Sigmoid colon (tissue), 7 donors: ENCODE measurements around the gene GBA2. TPM values are rescaled to one million over a fixed set of nuclear protein-coding genes. Genes with fewer than 3 reads are reported as not detected.
A peak's percentile ranks its signal among the peaks of the same experiment; 100 is the strongest.

ENCODE experiments used
- DNase-seq: peaks from one replicate; pipeline ENCODE4 v3.0.0-alpha.2; 2019
- H3K27ac ChIP-seq, 4 donors: fragments of 200-600 bp; sonication (generic); one replicate each; pipeline ENCODE4 v1.5.1; 2016 to 2019; ENCODE audit warnings: mild to moderate bottlenecking in 1 of 4
- H3K27me3 ChIP-seq, 3 donors: fragments of 200-600 bp; sonication (generic); one replicate each; pipeline ENCODE4 v1.5.1; 2019; ENCODE audit warnings: mild to moderate bottlenecking in 1 of 3
- H3K36me3 ChIP-seq, 4 donors: fragments of 200-600 bp; sonication (generic); one replicate each; pipeline ENCODE4 v1.5.1; 2016 to 2019
- H3K4me1 ChIP-seq, 4 donors: fragments of 200-600 bp; sonication (generic); one replicate each; pipeline ENCODE4 v1.5.1; 2017 to 2019
- H3K4me3 ChIP-seq, 4 donors: fragments of 200-600 bp; sonication (generic); one replicate each; pipeline ENCODE4 v1.5.1; 2017 to 2019; ENCODE audit warnings: mild to moderate bottlenecking in 2 of 4, moderate library complexity in 1 of 4
- H3K9me3 ChIP-seq, 4 donors: fragments of 200-600 bp in 3 of 4; sonication (generic) in 3 of 4; one replicate each; pipeline versions ENCODE4 v1.5.1 to v1.6.1; 2013 to 2019
- EP300 ChIP-seq, 4 donors: sonication (generic); formaldehyde crosslinking; IDR thresholded peaks; one replicate each; pipeline ENCODE4 v1.6.1; 2017; ENCODE audit warnings: antibody characterized with exemption in 4 of 4
- POLR2A ChIP-seq, 2 donors: fragments of 450-650 bp; IDR thresholded peaks; one replicate each; pipeline ENCODE4 v1.6.1; 2016; ENCODE audit warnings: antibody characterized with exemption in 2 of 2, mild to moderate bottlenecking in 2 of 2, moderate library complexity in 2 of 2
- POLR2AphosphoS5 ChIP-seq, 4 donors: sonication (generic); formaldehyde crosslinking; IDR thresholded peaks; one replicate each; pipeline ENCODE4 v1.6.1; 2017; ENCODE audit warnings: antibody characterized with exemption in 4 of 4
- whole genome bisulfite sequencing, 2 donors: extraction: QIAGEN DNeasy Blood & Tissue Kit; methylation state at CpG; one replicate each; pipeline ENCODE4 v1.1.7; 2013; 5-methylcytosine and 5-hydroxymethylcytosine counted together
- intact Hi-C: fragments of 100-400 bp; cut with DNase I; formaldehyde crosslinking; loops from one replicate; pipeline ENCODE4 v1.15.1; 2023
- polyA plus RNA-seq, 3 donors: library from polyadenylated mRNA; stranded (reverse); fragments of 200-250 nt; gene quantifications; one replicate each; pipeline ENCODE4 v1.2.3, GENCODE V29; 2013
- total RNA-seq, 4 donors: library from RNA; depleted of rRNA; stranded (reverse); fragments of >200 nt; gene quantifications; one replicate each; pipeline ENCODE4 v1.1.0, GENCODE V29; 2016
- TF ChIP-seq, protein P1 (sequence below), 4 experiments: fragments of 450-650 bp in 3 of 4; fragments of 200-600 bp in 1 of 4; IDR thresholded peaks; one replicate each; pipeline ENCODE4 v1.5.1; 2016 to 2019; ENCODE audit warnings: antibody characterized with exemption in 4 of 4, mild to moderate bottlenecking in 3 of 4, moderate library complexity in 2 of 4
- donor health status: healthy with polysubstance abuse.
- donor health status: Bipolar disorder and iron deficiency.
- donor health status: healthy.

Gene GBA2
- total and polyA plus RNA-seq, 7 donors: 34.8 to 91.7 (median 58.5) TPM

DNA sequence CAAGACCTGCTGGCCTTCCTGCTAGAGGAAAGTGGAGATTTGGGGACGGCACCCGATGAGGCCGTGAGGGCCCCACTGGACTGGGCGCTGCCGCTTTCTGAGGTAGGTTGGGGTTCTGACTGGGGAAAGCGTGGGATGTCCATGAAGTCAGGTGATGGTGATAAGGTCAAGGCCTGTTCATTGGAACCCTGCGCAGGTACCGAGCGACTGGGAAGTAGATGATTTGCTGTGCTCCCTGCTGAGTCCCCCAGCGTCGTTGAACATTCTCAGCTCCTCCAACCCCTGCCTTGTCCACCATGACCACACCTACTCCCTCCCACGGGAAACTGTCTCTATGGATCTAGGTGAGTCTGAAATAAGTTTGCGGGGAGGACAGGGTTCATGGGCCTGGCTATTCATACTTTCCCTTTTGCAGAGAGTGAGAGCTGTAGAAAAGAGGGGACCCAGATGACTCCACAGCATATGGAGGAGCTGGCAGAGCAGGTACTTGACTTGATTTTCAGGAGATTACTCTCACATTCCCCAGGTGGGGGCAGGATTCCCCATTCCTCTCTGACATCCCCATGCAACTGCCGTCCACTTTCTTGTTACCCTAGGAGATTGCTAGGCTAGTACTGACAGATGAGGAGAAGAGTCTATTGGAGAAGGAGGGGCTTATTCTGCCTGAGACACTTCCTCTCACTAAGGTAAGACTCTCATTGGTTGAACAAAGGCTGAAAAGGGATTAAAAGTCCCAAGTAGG lies 16.1 kb downstream of the GBA2 start:
- intact Hi-C loops: loop anchor here (5.0 kb wide), 1 partner anchor 126 kb away; the partner anchor contains the start of gene TESK1
- Histone ChIP-seq H3K27me3 (no peaks in the 10 kb centered on the region), H3K36me3 (peaks cover 19 to 36% (median 34%) of the 10 kb centered on the region in 4 donors), H3K4me1 (peaks cover 0 to 57% (median 47%) of the 10 kb centered on the region in 4 donors), H3K9me3 (no peaks in the 10 kb centered on the region), H3K4me3 (peak overlapping the region; percentile 80 to 86 (median 82)), H3K27ac (peak overlapping the region; percentile 97 to 99 (median 98))
- TF ChIP-seq POLR2AphosphoS5 (IDR thresholded peaks at IDR 0.05) (no peak), POLR2A (IDR thresholded peaks at IDR 0.05) (no peak), EP300 (IDR thresholded peaks at IDR 0.05) (no peak)
- TF ChIP-seq, protein P1, sequence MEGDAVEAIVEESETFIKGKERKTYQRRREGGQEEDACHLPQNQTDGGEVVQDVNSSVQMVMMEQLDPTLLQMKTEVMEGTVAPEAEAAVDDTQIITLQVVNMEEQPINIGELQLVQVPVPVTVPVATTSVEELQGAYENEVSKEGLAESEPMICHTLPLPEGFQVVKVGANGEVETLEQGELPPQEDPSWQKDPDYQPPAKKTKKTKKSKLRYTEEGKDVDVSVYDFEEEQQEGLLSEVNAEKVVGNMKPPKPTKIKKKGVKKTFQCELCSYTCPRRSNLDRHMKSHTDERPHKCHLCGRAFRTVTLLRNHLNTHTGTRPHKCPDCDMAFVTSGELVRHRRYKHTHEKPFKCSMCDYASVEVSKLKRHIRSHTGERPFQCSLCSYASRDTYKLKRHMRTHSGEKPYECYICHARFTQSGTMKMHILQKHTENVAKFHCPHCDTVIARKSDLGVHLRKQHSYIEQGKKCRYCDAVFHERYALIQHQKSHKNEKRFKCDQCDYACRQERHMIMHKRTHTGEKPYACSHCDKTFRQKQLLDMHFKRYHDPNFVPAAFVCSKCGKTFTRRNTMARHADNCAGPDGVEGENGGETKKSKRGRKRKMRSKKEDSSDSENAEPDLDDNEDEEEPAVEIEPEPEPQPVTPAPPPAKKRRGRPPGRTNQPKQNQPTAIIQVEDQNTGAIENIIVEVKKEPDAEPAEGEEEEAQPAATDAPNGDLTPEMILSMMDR (IDR thresholded peaks at IDR 0.05): no peak
- no peak for DNase-seq
- WGBS, 2 donors: 0 to 2% methylated on average over 14 of the region's 14 CpGs

DNA sequence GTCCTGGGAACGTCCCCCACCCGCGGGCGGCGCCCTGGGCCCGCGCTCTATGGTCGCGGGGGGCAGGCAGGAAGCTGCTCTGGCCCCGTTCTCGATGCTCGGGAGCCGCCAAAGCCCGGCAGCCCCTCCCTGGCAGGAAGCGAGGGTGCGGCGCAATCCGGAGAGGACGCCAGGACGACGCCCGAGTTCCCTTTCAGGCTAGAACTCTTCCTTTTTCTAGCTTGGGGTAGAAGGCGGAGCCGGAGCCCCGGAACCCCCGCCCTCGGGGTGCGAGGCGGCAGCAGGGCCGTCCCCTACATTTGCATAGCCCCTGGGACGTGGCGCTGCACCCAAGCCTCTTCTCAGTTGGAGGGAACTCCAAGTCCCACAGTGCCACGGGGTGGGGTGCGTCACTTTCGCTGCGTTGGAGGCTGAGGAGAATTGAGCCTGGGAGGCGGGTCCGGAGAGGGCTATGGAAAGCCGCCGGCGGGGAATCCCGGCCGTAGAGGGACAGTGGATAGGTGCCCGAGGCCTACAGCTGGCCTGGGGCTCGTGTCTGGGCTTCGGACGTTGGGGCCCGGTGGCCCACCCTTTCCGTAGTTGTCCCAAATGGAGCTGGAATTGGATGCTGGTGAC lies 16.7 kb downstream of the GBA2 start, which contains the start of the genes CREB3 and TLN1:
Gene CREB3 (plus strand): TSS at position 482 of the 615 bp plus-strand sequence. CDS start 107 bp downstream, at position 589.
Gene TLN1 (minus strand): TSS at position 11 of the 615 bp plus-strand sequence. CDS start 6,501 bp downstream, outside the sequence.
- Histone ChIP-seq H3K36me3 (peaks cover 13 to 29% (median 27%) of the 10 kb centered on the region in 4 donors), H3K4me1 (peaks cover 0 to 63% (median 54%) of the 10 kb centered on the region in 4 donors), H3K27ac (peak within 1 kb of the TSS; percentile 97 to 99 (median 98)), H3K27me3 (no peaks in the 10 kb centered on the region), H3K9me3 (no peaks in the 10 kb centered on the region), H3K4me3 (peak within 1 kb of the TSS; percentile 80 to 86 (median 82))
- peak; percentile 100 for DNase-seq
- intact Hi-C loops: loop anchor here (5.0 kb wide), 1 partner anchor 125 kb away; the partner anchor contains the start of gene TESK1
- WGBS, 2 donors: 0 to 1% methylated on average over 49 of the region's 49 CpGs
- TF ChIP-seq, protein P1 (IDR thresholded peaks at IDR 0.05): no peak
- peak; percentile 89 to 96 (median 92) for TF ChIP-seq POLR2AphosphoS5 (IDR thresholded peaks at IDR 0.05)
- peak in 2 of 4 donors; percentile 4 to 77 for TF ChIP-seq EP300 (IDR thresholded peaks at IDR 0.05)
- peak; percentile 73 to 91 for TF ChIP-seq POLR2A (IDR thresholded peaks at IDR 0.05)

DNA sequence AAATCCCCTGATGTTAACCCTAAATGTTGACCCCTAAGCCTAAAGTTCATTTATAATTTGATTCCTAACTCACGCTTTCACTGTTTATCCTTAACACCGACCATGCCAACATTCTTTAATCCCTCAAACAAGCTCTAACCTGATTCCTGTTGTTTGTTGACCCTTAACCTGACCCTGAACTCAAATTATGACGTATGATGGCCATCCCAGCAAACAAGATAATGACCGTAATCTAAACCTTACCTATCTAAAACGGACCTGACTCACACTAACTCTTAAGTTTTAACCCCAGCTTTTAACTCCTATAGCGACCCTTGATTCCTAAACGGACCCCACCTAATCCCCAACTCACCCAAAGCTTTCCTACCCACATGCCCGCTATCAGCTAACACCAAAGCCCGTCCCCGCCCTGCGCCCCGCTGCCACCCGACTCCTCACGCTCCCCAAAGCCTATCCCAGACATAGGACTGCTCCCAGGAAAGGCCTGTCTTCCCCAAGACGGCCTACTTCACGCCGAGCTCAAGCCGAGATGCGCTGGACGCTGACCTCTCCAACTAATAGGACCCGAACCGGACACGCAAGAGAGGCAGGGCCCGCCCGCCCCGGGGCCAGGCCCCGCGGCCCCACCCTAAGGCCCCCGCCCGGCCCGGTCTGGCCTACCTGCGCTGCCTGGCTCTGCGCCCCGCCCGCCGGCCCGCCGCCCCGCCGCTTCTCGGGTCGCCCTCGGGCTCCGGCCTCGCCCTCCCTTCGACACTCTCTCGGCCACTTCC lies 17.4 kb downstream of the GBA2 start:
- Histone ChIP-seq H3K27ac (peak overlapping the region; percentile 97 to 99 (median 98)), H3K9me3 (no peaks in the 10 kb centered on the region), H3K4me1 (peaks cover 0 to 70% (median 61%) of the 10 kb centered on the region in 4 donors), H3K27me3 (no peaks in the 10 kb centered on the region), H3K4me3 (peak overlapping the region; percentile 80 to 86 (median 82)), H3K36me3 (peaks cover 7 to 23% (median 20%) of the 10 kb centered on the region in 4 donors)
- DNase-seq: no peak
- intact Hi-C loops: loop anchor here (5.0 kb wide), 1 partner anchor 124 kb away; the partner anchor contains the start of gene TESK1
- WGBS, 2 donors: 1% methylated on average over 47 of the region's 47 CpGs
- TF ChIP-seq POLR2AphosphoS5 (IDR thresholded peaks at IDR 0.05) (no peak), EP300 (IDR thresholded peaks at IDR 0.05) (peak in 1 of 4 donors; percentile 7), POLR2A (IDR thresholded peaks at IDR 0.05) (peak in 1 of 2 donors; percentile 20)
- TF ChIP-seq, protein P1 (IDR thresholded peaks at IDR 0.05): no peak

DNA sequence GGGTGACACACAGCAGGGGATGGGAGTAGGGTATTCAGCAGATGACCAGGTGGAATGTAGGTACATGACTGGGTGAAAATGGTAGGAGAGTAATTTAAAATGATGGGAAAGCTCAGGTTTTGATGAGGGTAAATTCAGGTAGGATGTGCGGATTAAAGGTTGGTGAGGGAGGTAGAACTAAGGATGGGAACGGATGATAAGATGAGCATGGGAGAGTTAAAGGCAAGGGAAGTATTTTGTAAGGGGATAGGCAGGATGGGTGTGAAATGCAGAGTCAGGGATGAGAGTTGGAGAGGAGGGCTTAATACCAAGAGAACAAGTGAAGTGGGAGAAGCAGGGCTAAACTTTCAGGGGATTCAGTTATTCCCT lies 18.6 kb downstream of the GBA2 start:
- Histone ChIP-seq H3K4me1 (peaks cover 0 to 76% (median 72%) of the 10 kb centered on the region in 4 donors), H3K27me3 (no peaks in the 10 kb centered on the region)

More for the DNA sequence above, 18.6 kb downstream of the GBA2 start:
- H3K27ac ChIP-seq: peak overlapping the region; percentile 97 to 99 (median 98)
- 82 to 93% methylated on average over 2 of the region's 2 CpGs for WGBS, 2 donors
- intact Hi-C loops: loop anchor here (1.0 to 5.0 kb wide), 2 partner anchors 72 to 123 kb away; partner anchors contain the start of genes CCDC107, RMRP and TESK1
- no peak for TF ChIP-seq POLR2A (IDR thresholded peaks at IDR 0.05)
- TF ChIP-seq, protein P1 (IDR thresholded peaks at IDR 0.05): no peak
- H3K36me3 ChIP-seq: peaks cover 0 to 14% (median 11%) of the 10 kb centered on the region in 4 donors
- H3K4me3 ChIP-seq: peak overlapping the region; percentile 80 to 86 (median 82)
- no peaks in the 10 kb centered on the region for H3K9me3 ChIP-seq
- no peak for DNase-seq
